NCI-H510A (cell line): ENCODE data around the gene KCNQ1.

Experiments used
- DNase-seq: peaks from one replicate; lab custom pipeline; 2025; lab: John Stamatoyannopoulos, UW

The KCNQ1 gene

GRCh38 chr11:2825889-2826678, 381.3 kb downstream of the KCNQ1 start:
- no peak for DNase-seq

GRCh38 chr11:2826679-2827056, 381.9 kb downstream of the KCNQ1 start:
- DNase-seq: no peak

- no peak for DNase-seq
These were observed 382.4 kb downstream of the KCNQ1 start for GRCh38 chr11:2827256-2827655.

- DNase-seq: no peak
These were observed 383.0 kb downstream of the KCNQ1 start for GRCh38 chr11:2827792-2828191.

GRCh38 chr11:2828585-2829330, 383.9 kb downstream of the KCNQ1 start:
- no peak for DNase-seq

GRCh38 chr11:2830030-2830812, 385.4 kb downstream of the KCNQ1 start:
- no peak for DNase-seq

GRCh38 chr11:2830886-2831285, 386.1 kb downstream of the KCNQ1 start:
- no peak for DNase-seq

GRCh38 chr11:2831781-2832532, 387.1 kb downstream of the KCNQ1 start:
- DNase-seq: no peak

GRCh38 chr11:2832533-2833020, 387.8 kb downstream of the KCNQ1 start:
- DNase-seq: no peak

- no peak for DNase-seq
These were observed 388.4 kb downstream of the KCNQ1 start for GRCh38 chr11:2833051-2833715.

- no peak for DNase-seq
These were observed 389.1 kb downstream of the KCNQ1 start for GRCh38 chr11:2833716-2834502.

GRCh38 chr11:2834503-2835273, 389.9 kb downstream of the KCNQ1 start:
- DNase-seq: no peak

- DNase-seq: no peak
These were observed 390.5 kb downstream of the KCNQ1 start for GRCh38 chr11:2835296-2835695.

- DNase-seq: no peak
These were observed 390.9 kb downstream of the KCNQ1 start for GRCh38 chr11:2835751-2836150.

- no peak for DNase-seq
These were observed 391.7 kb downstream of the KCNQ1 start for GRCh38 chr11:2836315-2837095.

GRCh38 chr11:2837096-2837601, 392.3 kb downstream of the KCNQ1 start:
- DNase-seq: no peak

- DNase-seq: no peak
These were observed 392.8 kb downstream of the KCNQ1 start for GRCh38 chr11:2837651-2838050.

- no peak for DNase-seq
These were observed 393.3 kb downstream of the KCNQ1 start for GRCh38 chr11:2838091-2838490.
